ENCODE results near the gene TNRC6B.
A peak's percentile ranks its signal among the peaks of the same experiment; 100 is the strongest.
"Not testable (repeated sequence)": the region's sequence is repeated elsewhere in the genome, so short reads cannot be mapped to it uniquely, and the experiment has no call there.

Gene TNRC6B

GRCh38 chr22:40374567-40374966, 196.8 kb downstream of the TNRC6B start:
- Histone ChIP-seq H3K9me3 (ENCODE audit: control insufficient read depth in 1 of 2, low read length in 2 of 2) (no peaks in the 10 kb centered on the region), H3K27me3 (ENCODE audit: low read depth, low read length) (no peaks in the 10 kb centered on the region), H3K4me3 (ENCODE audit: low read depth in 1 of 2, low read length in 2 of 2) (no peak overlapping the region), H3K36me3 (ENCODE audit: control insufficient read depth in 1 of 2, insufficient read depth in 2 of 2, low read length in 2 of 2) (no peaks in the 10 kb centered on the region), H3K4me1 (ENCODE audit: control insufficient read depth in 1 of 2, insufficient read depth in 2 of 2, low read length in 2 of 2) (no peaks in the 10 kb centered on the region), H3K27ac (ENCODE audit: low read length) (no peak overlapping the region)

DNA sequence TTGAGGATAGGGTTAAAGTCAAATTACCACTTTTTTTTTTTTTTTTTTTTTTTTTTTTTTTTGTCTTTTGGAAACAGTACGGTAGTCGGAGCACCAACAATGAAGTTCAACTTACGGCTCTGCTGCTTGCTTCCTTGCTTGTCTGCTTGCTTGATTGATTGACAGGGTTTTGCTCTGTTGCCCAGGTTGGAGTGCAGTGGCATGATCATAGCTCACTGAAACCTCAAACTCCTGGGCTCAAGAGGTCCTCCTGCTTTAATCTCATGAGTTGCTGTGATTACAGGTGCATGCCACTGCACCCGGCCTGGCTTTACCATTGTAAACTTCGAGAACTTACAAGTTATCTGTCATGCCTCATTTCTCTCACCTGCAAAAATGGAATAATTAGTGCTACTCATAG, 198.4 kb downstream of the TNRC6B start:
- Histone ChIP-seq H3K27ac (ENCODE audit: low read length) (no peak overlapping the region), H3K36me3 (ENCODE audit: control insufficient read depth in 1 of 2, insufficient read depth in 2 of 2, low read length in 2 of 2) (no peaks in the 10 kb centered on the region), H3K4me3 (ENCODE audit: low read depth in 1 of 2, low read length in 2 of 2) (no peak overlapping the region), H3K27me3 (ENCODE audit: low read depth, low read length) (no peaks in the 10 kb centered on the region), H3K9me3 (ENCODE audit: control insufficient read depth in 1 of 2, low read length in 2 of 2) (no peaks in the 10 kb centered on the region), H3K4me1 (ENCODE audit: control insufficient read depth in 1 of 2, insufficient read depth in 2 of 2, low read length in 2 of 2) (no peaks in the 10 kb centered on the region)

GRCh38 chr22:40377931-40378330, 200.2 kb downstream of the TNRC6B start:
- Histone ChIP-seq H3K27me3 (ENCODE audit: low read depth, low read length) (no peaks in the 10 kb centered on the region), H3K36me3 (ENCODE audit: control insufficient read depth in 1 of 2, insufficient read depth in 2 of 2, low read length in 2 of 2) (no peaks in the 10 kb centered on the region), H3K27ac (ENCODE audit: low read length) (no peak overlapping the region), H3K4me1 (ENCODE audit: control insufficient read depth in 1 of 2, insufficient read depth in 2 of 2, low read length in 2 of 2) (no peaks in the 10 kb centered on the region), H3K4me3 (ENCODE audit: low read depth in 1 of 2, low read length in 2 of 2) (no peak overlapping the region), H3K9me3 (ENCODE audit: control insufficient read depth in 1 of 2, low read length in 2 of 2) (no peaks in the 10 kb centered on the region)

DNA sequence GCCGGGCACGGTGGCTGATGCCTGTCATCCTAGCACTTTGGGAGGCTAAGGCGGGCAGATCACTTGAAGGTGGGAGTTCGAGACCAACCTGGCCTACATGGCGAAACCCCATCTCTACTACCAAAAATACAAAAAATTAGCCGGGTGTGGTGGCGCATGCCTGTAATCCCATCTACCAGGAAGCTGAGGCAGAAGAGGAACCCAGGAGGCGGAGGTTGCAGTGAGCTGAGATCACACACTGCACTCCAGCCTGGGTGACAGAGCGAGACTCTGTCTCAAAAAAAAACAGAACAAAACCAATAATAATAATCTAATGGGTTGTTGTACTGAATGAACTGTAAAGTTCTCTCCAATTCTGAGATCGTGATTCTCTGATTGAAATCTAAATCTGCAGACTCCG, 200.7 kb downstream of the TNRC6B start:
- not testable (repeated sequence) for H3K36me3 ChIP-seq (ENCODE audit: control insufficient read depth in 1 of 2, insufficient read depth in 2 of 2, low read length in 2 of 2); H3K27me3 ChIP-seq (ENCODE audit: low read depth, low read length); H3K27ac ChIP-seq (ENCODE audit: low read length); H3K4me1 ChIP-seq (ENCODE audit: control insufficient read depth in 1 of 2, insufficient read depth in 2 of 2, low read length in 2 of 2); H3K9me3 ChIP-seq (ENCODE audit: control insufficient read depth in 1 of 2, low read length in 2 of 2); H3K4me3 ChIP-seq (ENCODE audit: low read depth in 1 of 2, low read length in 2 of 2)

- Histone ChIP-seq H3K36me3 (ENCODE audit: control insufficient read depth in 1 of 2, insufficient read depth in 2 of 2, low read length in 2 of 2) (no peaks in the 10 kb centered on the region), H3K27ac (ENCODE audit: low read length) (no peak overlapping the region), H3K27me3 (ENCODE audit: low read depth, low read length) (no peaks in the 10 kb centered on the region), H3K4me1 (ENCODE audit: control insufficient read depth in 1 of 2, insufficient read depth in 2 of 2, low read length in 2 of 2) (peaks cover 0 to 4% of the 10 kb centered on the region in 2 donors), H3K9me3 (ENCODE audit: control insufficient read depth in 1 of 2, low read length in 2 of 2) (no peaks in the 10 kb centered on the region), H3K4me3 (ENCODE audit: low read depth in 1 of 2, low read length in 2 of 2) (no peak overlapping the region)
Measured at GRCh38 chr22:40381461-40381860, 203.7 kb downstream of the TNRC6B start.

DNA sequence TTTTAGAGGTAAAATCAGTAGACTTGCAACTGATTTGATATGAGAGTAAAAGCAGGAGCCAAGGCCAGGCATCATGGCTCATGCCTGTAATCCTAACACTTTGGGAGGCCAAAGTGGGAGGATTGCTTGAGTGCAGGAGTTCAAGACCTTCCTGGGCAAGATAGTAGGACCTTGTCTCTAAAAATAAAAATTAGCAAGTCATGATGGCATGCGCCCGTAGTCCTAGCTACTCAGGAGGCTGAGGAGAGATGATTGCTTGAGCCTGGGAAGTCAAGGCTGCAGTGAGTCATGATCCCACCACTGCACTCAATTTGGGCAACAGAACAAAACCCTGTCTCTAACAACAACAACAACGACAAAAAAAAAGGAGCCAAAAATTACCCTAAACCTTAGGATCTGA, 206.2 kb downstream of the TNRC6B start:
- Histone ChIP-seq H3K27me3 (ENCODE audit: low read depth, low read length) (no peaks in the 10 kb centered on the region), H3K27ac (ENCODE audit: low read length) (no peak overlapping the region)

DNA sequence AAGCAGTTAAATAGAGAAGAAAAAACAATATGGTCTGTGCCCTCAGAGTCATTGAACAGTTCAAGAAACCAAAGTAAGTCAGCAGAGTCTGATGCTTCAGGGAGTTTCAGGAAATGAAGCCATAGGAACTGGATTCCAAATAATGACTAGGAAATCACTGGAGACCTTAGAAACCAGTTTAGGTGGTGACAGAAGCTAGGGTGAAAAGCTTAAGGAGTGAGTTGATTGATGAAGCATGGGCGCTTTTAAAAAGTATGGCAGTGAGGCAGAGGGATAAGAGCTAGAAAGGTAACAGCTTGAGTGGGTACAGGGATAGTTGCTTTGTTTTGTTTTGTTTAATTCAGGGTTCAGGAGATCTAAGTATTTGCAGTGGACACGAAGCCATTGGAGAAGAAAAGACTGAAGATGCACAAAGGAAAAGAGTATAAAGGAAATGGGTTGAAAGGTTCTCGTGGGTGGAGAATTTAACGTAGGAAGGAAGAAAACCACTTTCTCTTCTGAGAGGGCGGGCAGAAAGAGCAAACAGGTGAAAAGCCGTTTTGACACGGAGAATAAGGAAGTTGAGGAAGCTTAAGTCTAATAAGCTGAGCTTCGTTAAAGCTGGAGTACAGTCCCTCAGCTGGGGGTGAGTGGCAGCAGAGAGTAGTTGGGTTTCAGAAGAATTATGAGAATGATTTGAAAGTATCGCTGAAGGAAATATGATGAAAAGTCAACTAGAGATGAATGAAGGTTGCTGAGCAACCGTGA, 207.5 kb downstream of the TNRC6B start:
- Histone ChIP-seq H3K4me3 (ENCODE audit: low read depth in 1 of 2, low read length in 2 of 2) (peak overlapping the region in 1 of 2 donors; percentile 31), H3K27ac (ENCODE audit: low read length) (peak overlapping the region; percentile 27), H3K9me3 (ENCODE audit: control insufficient read depth in 1 of 2, low read length in 2 of 2) (no peaks in the 10 kb centered on the region), H3K4me1 (ENCODE audit: control insufficient read depth in 1 of 2, insufficient read depth in 2 of 2, low read length in 2 of 2) (peaks cover 0 to 4% of the 10 kb centered on the region in 2 donors), H3K27me3 (ENCODE audit: low read depth, low read length) (no peaks in the 10 kb centered on the region), H3K36me3 (ENCODE audit: control insufficient read depth in 1 of 2, insufficient read depth in 2 of 2, low read length in 2 of 2) (no peaks in the 10 kb centered on the region)

More for the DNA sequence above, 206.2 kb downstream of the TNRC6B start:
- peaks cover 0 to 4% of the 10 kb centered on the region in 2 donors for H3K4me1 ChIP-seq (ENCODE audit: control insufficient read depth in 1 of 2, insufficient read depth in 2 of 2, low read length in 2 of 2)
- no peaks in the 10 kb centered on the region for H3K9me3 ChIP-seq (ENCODE audit: control insufficient read depth in 1 of 2, low read length in 2 of 2)
- H3K36me3 ChIP-seq (ENCODE audit: control insufficient read depth in 1 of 2, insufficient read depth in 2 of 2, low read length in 2 of 2), result no peaks in the 10 kb centered on the region
- H3K4me3 ChIP-seq (ENCODE audit: low read depth in 1 of 2, low read length in 2 of 2), result no peak overlapping the region
